Endothelial cell (in vitro differentiated cells): Measurements from ENCODE around the gene TUBB3. TPM values are rescaled to one million over a fixed set of nuclear protein-coding genes. Genes with fewer than 3 reads are reported as not detected.

Source experiments
- DNase-seq: peaks from one replicate; pipeline ENCODE4 v3.0.0; 2021; ENCODE audit warnings: low spot score
- H3K27ac Mint-ChIP-seq: one replicate; pipeline ENCODE4 v1.8.0; 2021; ENCODE audit warnings: mixed read lengths, inconsistent platforms; ENCODE audit not compliant: unreplicated experiment
- H3K27me3 Mint-ChIP-seq: one replicate; pipeline ENCODE4 v1.8.0; 2021; ENCODE audit warnings: mild to moderate bottlenecking, moderate library complexity, mixed read lengths, inconsistent platforms; ENCODE audit not compliant: unreplicated experiment
- H3K36me3 Mint-ChIP-seq: one replicate; pipeline ENCODE4 v1.8.0; 2021; ENCODE audit warnings: mild to moderate bottlenecking, low read depth, mixed read lengths, inconsistent platforms; ENCODE audit not compliant: unreplicated experiment
- H3K4me1 Mint-ChIP-seq: one replicate; pipeline ENCODE4 v1.8.0; 2021; ENCODE audit warnings: mild to moderate bottlenecking, mixed read lengths, inconsistent platforms; ENCODE audit not compliant: unreplicated experiment
- H3K4me3 Mint-ChIP-seq: one replicate; pipeline ENCODE4 v1.8.0; 2021; ENCODE audit warnings: mild to moderate bottlenecking, mixed read lengths, inconsistent platforms; ENCODE audit not compliant: unreplicated experiment
- H3K9me3 Mint-ChIP-seq: one replicate; pipeline ENCODE4 v1.8.0; 2021; ENCODE audit warnings: mixed read lengths, inconsistent platforms; ENCODE audit not compliant: unreplicated experiment
- total RNA-seq: library from RNA; stranded (reverse); fragmentation: NEBNext Ultra II Directional; extraction: Animal tissue kit (Norgen Biotek cat#: 25700); gene quantifications from one replicate; pipeline ENCODE4 v1.2.1, GENCODE V29; 2021; ENCODE audit not compliant: unreplicated experiment
- TF ChIP-seq, protein P1 (sequence below): fragments of 200-600 bp; sonication (generic); IDR thresholded peaks from one replicate; pipeline ENCODE4 v1.5.0; 2021; ENCODE audit warnings: antibody characterized with exemption; ENCODE audit not compliant: unreplicated experiment

TUBB3 gene
- total RNA-seq, 1 donor from 2014 or later = 95.7 TPM

DNA sequence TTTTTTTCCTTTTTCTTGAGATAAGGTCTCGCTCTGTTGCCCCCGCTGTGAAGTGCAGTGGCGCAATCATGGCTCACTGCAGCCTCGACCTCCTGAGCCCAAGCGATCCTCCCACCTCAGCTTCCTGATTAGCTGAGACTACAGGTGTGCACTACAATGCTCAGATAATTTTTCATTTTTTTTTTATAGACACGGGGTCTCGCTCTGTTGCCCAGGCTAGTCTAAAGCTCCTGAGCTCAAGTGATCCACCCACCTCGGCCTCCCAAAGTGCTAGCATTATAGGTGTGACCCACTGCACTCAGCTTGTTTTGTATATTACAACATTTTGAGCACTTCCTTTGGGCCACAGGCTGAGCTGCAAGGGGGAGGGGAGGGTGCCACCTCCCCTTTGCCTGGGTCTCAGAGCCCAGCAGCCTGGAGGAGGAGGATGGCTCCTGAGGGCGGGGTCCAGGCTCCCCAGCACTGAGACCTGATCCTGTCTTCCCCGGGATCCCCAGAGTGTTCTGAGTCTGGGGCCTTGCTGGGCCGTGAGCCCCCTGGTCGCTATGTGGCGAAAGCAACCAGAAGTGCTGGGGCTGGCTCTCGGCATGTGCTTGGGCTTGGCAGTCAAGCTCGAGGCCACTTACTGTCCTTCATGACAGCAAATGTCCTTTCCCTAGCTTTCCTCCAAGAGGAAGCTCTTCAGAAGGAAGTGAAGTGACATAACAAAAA is 33.5 kb downstream of the TUBB3 start:
- no peak for DNase-seq
- Mint-ChIP-seq H3K27me3 (peaks cover 8% of the 10 kb centered on the region), H3K9me3 (no peaks in the 10 kb centered on the region), H3K36me3 (peaks cover 36% of the 10 kb centered on the region), H3K4me3 (peak overlapping the region; percentile 47), H3K4me1 (peaks cover 2% of the 10 kb centered on the region), H3K27ac (peak overlapping the region; percentile 36)
- TF ChIP-seq, protein P1, sequence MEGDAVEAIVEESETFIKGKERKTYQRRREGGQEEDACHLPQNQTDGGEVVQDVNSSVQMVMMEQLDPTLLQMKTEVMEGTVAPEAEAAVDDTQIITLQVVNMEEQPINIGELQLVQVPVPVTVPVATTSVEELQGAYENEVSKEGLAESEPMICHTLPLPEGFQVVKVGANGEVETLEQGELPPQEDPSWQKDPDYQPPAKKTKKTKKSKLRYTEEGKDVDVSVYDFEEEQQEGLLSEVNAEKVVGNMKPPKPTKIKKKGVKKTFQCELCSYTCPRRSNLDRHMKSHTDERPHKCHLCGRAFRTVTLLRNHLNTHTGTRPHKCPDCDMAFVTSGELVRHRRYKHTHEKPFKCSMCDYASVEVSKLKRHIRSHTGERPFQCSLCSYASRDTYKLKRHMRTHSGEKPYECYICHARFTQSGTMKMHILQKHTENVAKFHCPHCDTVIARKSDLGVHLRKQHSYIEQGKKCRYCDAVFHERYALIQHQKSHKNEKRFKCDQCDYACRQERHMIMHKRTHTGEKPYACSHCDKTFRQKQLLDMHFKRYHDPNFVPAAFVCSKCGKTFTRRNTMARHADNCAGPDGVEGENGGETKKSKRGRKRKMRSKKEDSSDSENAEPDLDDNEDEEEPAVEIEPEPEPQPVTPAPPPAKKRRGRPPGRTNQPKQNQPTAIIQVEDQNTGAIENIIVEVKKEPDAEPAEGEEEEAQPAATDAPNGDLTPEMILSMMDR = no peak

DNA sequence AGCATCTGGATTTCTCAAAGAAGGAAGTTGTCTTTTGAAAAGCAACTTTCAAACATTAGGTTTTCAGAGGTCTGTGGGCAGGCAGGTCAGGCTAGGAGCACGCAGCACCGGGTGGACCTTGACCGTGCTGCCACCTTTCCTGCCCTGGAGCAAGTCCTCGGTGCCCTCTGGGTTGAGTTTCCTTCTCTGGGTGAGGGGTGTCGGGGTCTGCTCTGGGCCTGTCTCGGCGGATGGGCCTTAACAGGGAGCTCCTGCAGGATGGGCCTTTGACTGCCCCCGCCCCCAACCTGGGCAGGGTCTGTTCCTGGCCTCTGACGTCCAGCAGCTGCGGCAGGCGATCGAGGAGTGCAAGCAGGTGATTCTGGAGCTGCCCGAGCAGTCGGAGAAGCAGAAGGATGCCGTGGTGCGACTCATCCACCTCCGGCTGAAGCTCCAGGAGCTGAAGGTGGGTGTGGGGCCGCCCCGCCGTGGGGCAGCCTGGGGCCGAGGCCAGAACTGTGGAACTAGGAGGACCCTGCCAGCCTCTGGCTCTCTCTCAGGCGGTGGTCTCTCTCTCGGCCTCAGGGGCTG is 34.2 kb downstream of the TUBB3 start:
- H3K9me3 Mint-ChIP-seq = no peaks in the 10 kb centered on the region
- H3K27ac Mint-ChIP-seq = peak overlapping the region; percentile 36
- TF ChIP-seq, protein P1 = no peak
- H3K36me3 Mint-ChIP-seq = peaks cover 36% of the 10 kb centered on the region
- peaks cover 8% of the 10 kb centered on the region for H3K27me3 Mint-ChIP-seq
- peaks cover 2% of the 10 kb centered on the region for H3K4me1 Mint-ChIP-seq
- peak overlapping the region; percentile 47 for H3K4me3 Mint-ChIP-seq
- DNase-seq = no peak

DNA sequence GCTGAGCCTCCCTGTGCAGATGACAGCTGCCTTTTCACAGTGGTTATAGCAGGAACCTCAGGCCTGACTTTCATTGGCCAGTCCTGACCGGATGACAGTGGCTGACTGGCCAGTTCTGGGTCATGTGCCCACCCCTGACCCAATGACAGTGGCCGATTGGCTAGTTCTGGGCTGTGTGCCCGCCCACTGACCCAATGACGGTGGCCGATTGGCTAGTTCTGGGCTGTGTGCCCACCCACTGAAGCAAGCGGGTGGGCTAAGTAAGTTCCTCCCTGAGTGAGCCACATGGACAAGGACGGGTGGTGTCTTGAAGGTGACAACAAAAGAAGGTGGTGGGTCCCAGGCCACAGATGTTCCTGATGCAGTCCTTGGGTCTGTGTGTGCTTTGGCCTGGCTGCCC is 34.9 kb downstream of the TUBB3 start:
- Mint-ChIP-seq H3K27ac (no peak overlapping the region), H3K36me3 (peaks cover 36% of the 10 kb centered on the region), H3K4me3 (peak overlapping the region; percentile 53), H3K4me1 (peaks cover 2% of the 10 kb centered on the region), H3K27me3 (peaks cover 8% of the 10 kb centered on the region), H3K9me3 (no peaks in the 10 kb centered on the region)
- DNase-seq = peak; percentile 57
- TF ChIP-seq, protein P1 = no peak

DNA sequence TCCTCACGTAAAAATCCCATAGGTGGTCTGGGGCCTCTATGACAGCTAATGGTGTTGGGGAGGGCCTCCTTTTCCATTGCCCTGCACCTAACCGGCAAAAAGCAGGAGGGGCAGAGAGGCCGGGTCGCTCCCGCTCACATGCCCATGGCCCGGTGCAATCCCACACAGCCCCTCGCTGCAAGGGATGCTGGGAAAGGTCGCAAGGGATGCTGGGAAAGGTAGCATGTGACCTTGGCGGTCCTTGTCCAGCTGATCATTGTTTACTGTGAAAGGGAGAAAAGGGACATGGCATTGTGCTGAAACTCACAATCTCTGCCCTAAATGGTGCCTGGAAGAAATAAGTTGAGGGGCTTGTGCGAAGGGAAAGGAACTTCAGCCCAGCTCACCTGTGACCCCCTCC is 35.5 kb downstream of the TUBB3 start:
- Mint-ChIP-seq H3K27me3 (peaks cover 8% of the 10 kb centered on the region), H3K36me3 (peaks cover 39% of the 10 kb centered on the region), H3K9me3 (no peaks in the 10 kb centered on the region), H3K4me1 (peaks cover 2% of the 10 kb centered on the region), H3K27ac (no peak overlapping the region), H3K4me3 (peak overlapping the region; percentile 53)
- no peak for DNase-seq
- TF ChIP-seq, protein P1 = no peak

DNA sequence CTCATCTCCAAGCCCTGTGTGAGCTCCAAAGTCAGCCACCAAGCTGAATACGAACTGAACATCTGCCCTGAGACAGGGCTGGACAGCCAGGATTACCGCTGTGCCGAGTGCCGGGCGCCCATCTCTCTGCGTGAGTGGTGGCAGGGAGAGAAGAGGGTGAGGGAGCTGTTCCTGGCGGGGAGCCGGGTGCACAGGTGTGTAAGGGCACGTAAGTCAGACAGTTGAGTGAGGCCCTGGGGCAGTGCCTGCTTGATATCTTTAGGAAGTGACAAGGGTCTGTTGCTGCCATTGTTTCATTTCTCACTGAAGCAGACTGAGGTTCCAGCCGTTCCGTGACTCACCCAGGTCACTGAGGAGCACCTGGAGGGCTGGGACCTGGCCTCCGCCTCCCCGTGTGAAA is 37.8 kb downstream of the TUBB3 start:
- TF ChIP-seq, protein P1 = no peak
- no peaks in the 10 kb centered on the region for H3K9me3 Mint-ChIP-seq
- peaks cover 7% of the 10 kb centered on the region for H3K27me3 Mint-ChIP-seq
- H3K36me3 Mint-ChIP-seq = peaks cover 42% of the 10 kb centered on the region
- no peak overlapping the region for H3K4me3 Mint-ChIP-seq
- H3K27ac Mint-ChIP-seq = no peak overlapping the region
- DNase-seq = no peak
- peaks cover 2% of the 10 kb centered on the region for H3K4me1 Mint-ChIP-seq
